HL-60 (cell line): ENCODE data around the gene CNGB1.

Experiments used
- CTCF ChIP-seq: IDR thresholded peaks from one replicate; pipeline ENCODE4 v1.5.1; 2011; ENCODE audit warnings: low read length, control low read depth, inconsistent platforms; ENCODE audit not compliant: insufficient read depth
- POLR2AphosphoS5 ChIP-seq: IDR thresholded peaks from 2 replicates; pipeline ENCODE4 v1.6.1; 2012; ENCODE audit warnings: low read depth
- REST ChIP-seq: IDR thresholded peaks from 2 replicates; pipeline ENCODE4 v1.6.1; 2012; ENCODE audit warnings: low read depth; ENCODE audit not compliant: insufficient replicate concordance
- SPI1 ChIP-seq: IDR thresholded peaks from 2 replicates; pipeline ENCODE4 v1.6.1; 2012; ENCODE audit warnings: low read depth, mild to moderate bottlenecking, borderline replicate concordance

- TF ChIP-seq CTCF (no peak), POLR2AphosphoS5 (no peak), SPI1 (no peak), REST (no peak)
Observed at GRCh38 chr16:57939872-57940224, 31.1 kb downstream of the CNGB1 start.
